Caco-2 (cell line): Measurements from ENCODE around the gene SLC35B4. TPM values are rescaled to one million over a fixed set of nuclear protein-coding genes. Genes with fewer than 3 reads are reported as not detected.

ENCODE experiments used
- BruUV-seq: library from RNA; stranded (reverse); fragments of 400-500 nt; replicated peaks from 2 replicates; lab custom pipeline; 2021; lab: Mats Ljungman, UMichigan
- CTCF ChIA-PET: fragments of 300-600 bp; sonication (Branson Sonifier 250); formaldehyde crosslinking; loops from one replicate; lab custom pipeline; 2022; ENCODE audit warnings: antibody characterized with exemption; lab: Charles Lee
- POLR2A ChIA-PET: fragments of 300-600 bp; sonication (Branson Sonifier 250); formaldehyde crosslinking; loops from one replicate; lab custom pipeline; 2022; ENCODE audit warnings: antibody characterized with exemption; lab: Charles Lee
- DNase-seq, 2 experiments: peaks; one replicate each; pipeline versions ENCODE4 v3.0.0 to v3.0.0-alpha.2; 2020 to 2022
- H3K27me3 ChIP-seq: replicated peaks from 2 replicates; pipeline ENCODE4 v1.6.0; 2011; ENCODE audit warnings: low read length; ENCODE audit not compliant: control insufficient read depth, insufficient read depth
- H3K36me3 ChIP-seq: 2 replicates; pipeline ENCODE4 v1.5.1; 2011; ENCODE audit warnings: low read length; ENCODE audit not compliant: control insufficient read depth, insufficient read depth
- H3K4me1 ChIP-seq: fragments of 250-450 bp; sonication (Bioruptor Pico); 2 replicates; pipeline ENCODE4 v1.5.1; 2020; ENCODE audit warnings: mild to moderate bottlenecking
- H3K4me3 ChIP-seq: 2 replicates; pipeline ENCODE4 v1.5.1; 2011; ENCODE audit warnings: low read depth, mild to moderate bottlenecking, control low read depth, low read length
- H3K9me3 ChIP-seq: fragments of 250-450 bp; sonication (Bioruptor Pico); 2 replicates; pipeline ENCODE4 v1.5.1; 2020; ENCODE audit warnings: mild to moderate bottlenecking, moderate library complexity
- H3K27ac Mint-ChIP-seq: one replicate; pipeline ENCODE4 v1.8.0; 2022; ENCODE audit warnings: mixed read lengths; ENCODE audit not compliant: unreplicated experiment
- H3K27me3 Mint-ChIP-seq: one replicate; pipeline ENCODE4 v1.8.0; 2022; ENCODE audit warnings: mixed read lengths; ENCODE audit not compliant: insufficient read depth, unreplicated experiment
- H3K36me3 Mint-ChIP-seq: one replicate; pipeline ENCODE4 v1.8.0; 2022; ENCODE audit warnings: mild to moderate bottlenecking, mixed read lengths; ENCODE audit not compliant: insufficient read depth, unreplicated experiment
- H3K4me1 Mint-ChIP-seq: one replicate; pipeline ENCODE4 v1.8.0; 2022; ENCODE audit warnings: low read depth, mixed read lengths; ENCODE audit not compliant: unreplicated experiment
- H3K4me3 Mint-ChIP-seq: one replicate; pipeline ENCODE4 v1.8.0; 2022; ENCODE audit warnings: mild to moderate bottlenecking, moderate library complexity, mixed read lengths; ENCODE audit not compliant: unreplicated experiment
- H3K9me3 Mint-ChIP-seq: one replicate; pipeline ENCODE4 v1.8.0; 2022; ENCODE audit warnings: mixed read lengths; ENCODE audit not compliant: unreplicated experiment
- intact Hi-C: fragments of 100-400 bp; cut with micrococcal nuclease; formaldehyde crosslinking; loops from one replicate; pipeline ENCODE4 v1.10.0; 2022; ENCODE audit not compliant: unreplicated experiment
- total RNA-seq: library from RNA; stranded (reverse); gene quantifications from 2 replicates; pipeline ENCODE4 v1.2.3, GENCODE V29; 2022
- TF ChIP-seq, protein P1 (sequence below), 2 experiments: fragments of 200-600 bp in 1 of 2; IDR thresholded peaks; 1 replicate in 1 of 2; 2 replicates in 1 of 2; pipeline versions ENCODE4 v1.5.1 to v1.8.0; 2011 to 2022; ENCODE audit warnings: antibody characterized with exemption in 1 of 2, control low read depth in 1 of 2, inconsistent platforms in 1 of 2, low read depth in 1 of 2, low read length in 1 of 2, mild to moderate bottlenecking in 1 of 2, moderate library complexity in 1 of 2; ENCODE audit not compliant: insufficient read depth in 1 of 2, severe bottlenecking in 1 of 2, unreplicated experiment in 1 of 2

Gene SLC35B4
- total RNA-seq, 1 experiment from 2014 or later, result 18.2 TPM

DNA sequence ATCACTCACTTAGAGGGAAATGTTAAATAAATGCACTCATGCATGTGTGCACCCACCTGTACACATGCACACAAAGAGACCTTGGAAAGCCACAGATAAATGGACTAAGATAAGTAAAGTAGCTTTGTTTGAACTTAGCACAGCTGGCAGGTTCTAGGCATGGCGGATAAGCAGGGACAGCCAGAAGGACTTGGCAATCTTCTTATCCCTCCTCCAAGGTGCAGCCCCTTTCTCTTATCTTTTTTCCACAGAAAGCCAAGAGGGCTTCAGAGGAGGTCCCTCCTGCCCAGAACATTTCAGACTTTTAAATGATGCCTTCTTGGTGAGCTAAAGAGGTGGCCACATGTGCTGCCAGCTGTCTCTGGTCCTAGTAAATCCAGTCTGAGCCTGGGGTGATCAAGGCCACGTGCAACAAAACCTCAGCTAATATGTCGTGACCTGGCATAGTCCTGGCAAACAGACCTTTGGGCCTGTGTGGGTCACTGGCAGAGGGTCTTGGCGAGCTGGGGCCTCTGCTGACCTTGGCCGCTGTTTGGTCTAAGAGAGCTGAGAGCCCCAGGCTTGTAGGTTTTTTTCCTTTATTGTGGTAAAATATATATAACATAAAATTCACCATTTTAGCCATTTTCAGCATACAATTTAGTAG, 43.2 kb upstream of the SLC35B4 start:
- TF ChIP-seq, protein P1, sequence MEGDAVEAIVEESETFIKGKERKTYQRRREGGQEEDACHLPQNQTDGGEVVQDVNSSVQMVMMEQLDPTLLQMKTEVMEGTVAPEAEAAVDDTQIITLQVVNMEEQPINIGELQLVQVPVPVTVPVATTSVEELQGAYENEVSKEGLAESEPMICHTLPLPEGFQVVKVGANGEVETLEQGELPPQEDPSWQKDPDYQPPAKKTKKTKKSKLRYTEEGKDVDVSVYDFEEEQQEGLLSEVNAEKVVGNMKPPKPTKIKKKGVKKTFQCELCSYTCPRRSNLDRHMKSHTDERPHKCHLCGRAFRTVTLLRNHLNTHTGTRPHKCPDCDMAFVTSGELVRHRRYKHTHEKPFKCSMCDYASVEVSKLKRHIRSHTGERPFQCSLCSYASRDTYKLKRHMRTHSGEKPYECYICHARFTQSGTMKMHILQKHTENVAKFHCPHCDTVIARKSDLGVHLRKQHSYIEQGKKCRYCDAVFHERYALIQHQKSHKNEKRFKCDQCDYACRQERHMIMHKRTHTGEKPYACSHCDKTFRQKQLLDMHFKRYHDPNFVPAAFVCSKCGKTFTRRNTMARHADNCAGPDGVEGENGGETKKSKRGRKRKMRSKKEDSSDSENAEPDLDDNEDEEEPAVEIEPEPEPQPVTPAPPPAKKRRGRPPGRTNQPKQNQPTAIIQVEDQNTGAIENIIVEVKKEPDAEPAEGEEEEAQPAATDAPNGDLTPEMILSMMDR (IDR thresholded peaks at IDR 0.05; ENCODE audit: insufficient read depth in 1 of 2, low read depth in 1 of 2, low read length in 1 of 2, severe bottlenecking in 1 of 2, unreplicated experiment in 1 of 2), result no peak
- H3K4me3 ChIP-seq, result no peak overlapping the region
- DNase-seq, result no peak
- peaks cover 3% of the 10 kb centered on the region for H3K27me3 Mint-ChIP-seq
- H3K4me3 Mint-ChIP-seq, result no peak overlapping the region
- H3K27me3 ChIP-seq, result no peaks in the 10 kb centered on the region
- intact Hi-C loops, result no loop called here
- no peak overlapping the region for H3K27ac Mint-ChIP-seq
- H3K4me1 Mint-ChIP-seq, result no peaks in the 10 kb centered on the region
- no peaks in the 10 kb centered on the region for H3K36me3 ChIP-seq
- no peaks in the 10 kb centered on the region for H3K9me3 ChIP-seq
- CTCF ChIA-PET, result no interaction called here
- BruUV-seq, result no TSS peak
- H3K4me1 ChIP-seq, result no peaks in the 10 kb centered on the region
- H3K36me3 Mint-ChIP-seq, result no peaks in the 10 kb centered on the region
- POLR2A ChIA-PET, result no interaction called here
- H3K9me3 Mint-ChIP-seq, result no peaks in the 10 kb centered on the region

DNA sequence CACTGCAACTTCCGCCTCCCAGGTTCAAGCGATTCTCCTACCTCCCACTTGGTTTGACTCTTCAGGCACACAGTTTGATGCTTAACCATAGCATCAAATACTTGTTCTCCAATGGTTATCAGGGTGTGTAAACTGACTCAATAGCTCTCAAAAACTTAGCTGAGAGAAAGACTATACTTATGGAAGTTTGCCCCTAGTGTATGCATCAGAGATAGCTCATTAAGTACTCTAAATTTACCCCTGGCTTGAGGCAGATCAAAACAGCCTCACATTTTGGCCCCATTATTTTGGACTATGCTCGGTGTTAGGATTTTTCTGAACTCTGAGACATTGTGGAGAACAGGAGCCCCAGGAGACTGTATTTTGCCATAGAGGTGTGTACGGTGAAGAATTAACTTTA, 40.8 kb upstream of the SLC35B4 start:
- H3K4me3 Mint-ChIP-seq, result no peak overlapping the region
- ChIA-PET POLR2A (interaction anchor here (0.6 kb wide), 1 partner anchor 10 kb away, joined by 3 read pairs; no protein-coding TSS in a partner anchor), CTCF (interaction anchor here (0.7 to 1.5 kb wide), 5 partner anchors 16 to 216 kb away, joined by 3 to 4 read pairs (median 4); partner anchors contain the start of gene SLC35B4)
- no peaks in the 10 kb centered on the region for H3K36me3 ChIP-seq
- no peaks in the 10 kb centered on the region for H3K36me3 Mint-ChIP-seq
- no peak overlapping the region for H3K4me3 ChIP-seq
- no peaks in the 10 kb centered on the region for H3K4me1 ChIP-seq
- no peaks in the 10 kb centered on the region for H3K27me3 ChIP-seq
- H3K27ac Mint-ChIP-seq, result no peak overlapping the region
- no peaks in the 10 kb centered on the region for H3K9me3 ChIP-seq
- intact Hi-C loops, result loop anchor here (2.0 kb wide), 1 partner anchor 225 kb away; no protein-coding TSS in a partner anchor
- DNase-seq, result no peak
- TF ChIP-seq, protein P1 (IDR thresholded peaks at IDR 0.05; ENCODE audit: insufficient read depth in 1 of 2, low read depth in 1 of 2, low read length in 1 of 2, severe bottlenecking in 1 of 2, unreplicated experiment in 1 of 2), result no peak
- no peaks in the 10 kb centered on the region for H3K9me3 Mint-ChIP-seq
- H3K27me3 Mint-ChIP-seq, result peaks cover 3% of the 10 kb centered on the region
- no peaks in the 10 kb centered on the region for H3K4me1 Mint-ChIP-seq
- BruUV-seq, result no TSS peak

DNA sequence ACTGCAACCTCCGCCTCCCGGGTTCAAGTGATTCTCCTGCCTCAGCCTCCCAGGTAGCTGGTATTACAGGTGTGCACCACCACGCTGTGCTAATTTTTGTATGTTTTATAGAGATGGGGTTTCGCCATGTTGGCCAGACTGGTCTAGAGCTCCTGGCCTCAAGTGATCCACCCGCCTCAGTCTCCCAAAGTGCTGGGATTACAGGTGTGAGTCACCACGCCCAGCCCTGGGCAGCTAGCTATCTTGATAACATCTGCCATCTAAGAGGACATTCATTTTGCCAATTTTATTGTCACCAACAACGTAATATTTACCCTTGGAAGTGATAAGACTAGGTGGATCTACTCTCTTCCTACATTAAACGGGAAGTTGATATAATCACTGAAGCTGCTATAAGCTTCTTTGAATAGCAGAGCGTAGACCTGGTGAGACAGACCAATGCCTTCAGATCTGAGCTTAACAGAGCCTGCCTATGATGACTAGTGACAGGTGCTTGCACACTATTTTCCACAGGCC, 39.7 kb upstream of the SLC35B4 start:
- CTCF ChIA-PET, result interaction anchor here (1.5 kb wide), 1 partner anchor 40 kb away, joined by 3 read pairs; the partner anchor contains the start of gene SLC35B4

More for the DNA sequence above, 39.7 kb upstream of the SLC35B4 start:
- Histone ChIP-seq H3K9me3 (no peaks in the 10 kb centered on the region), H3K36me3 (no peaks in the 10 kb centered on the region), H3K27me3 (no peaks in the 10 kb centered on the region), H3K4me1 (no peaks in the 10 kb centered on the region), H3K4me3 (no peak overlapping the region)
- TF ChIP-seq, protein P1 (IDR thresholded peaks at IDR 0.05; ENCODE audit: insufficient read depth in 1 of 2, low read depth in 1 of 2, low read length in 1 of 2, severe bottlenecking in 1 of 2, unreplicated experiment in 1 of 2), result no peak
- no TSS peak for BruUV-seq
- H3K4me1 Mint-ChIP-seq, result no peaks in the 10 kb centered on the region
- H3K4me3 Mint-ChIP-seq, result no peak overlapping the region
- H3K27ac Mint-ChIP-seq, result no peak overlapping the region
- no peak for DNase-seq
- no peaks in the 10 kb centered on the region for H3K36me3 Mint-ChIP-seq
- intact Hi-C loops, result loop anchor here (2.0 kb wide), 1 partner anchor 224 kb away; no protein-coding TSS in a partner anchor
- POLR2A ChIA-PET, result no interaction called here
- peaks cover 3% of the 10 kb centered on the region for H3K27me3 Mint-ChIP-seq
- no peaks in the 10 kb centered on the region for H3K9me3 Mint-ChIP-seq
